ENCODE measurements around the gene GSG1L.

Gene GSG1L

GRCh38 chr16:28063591-28064061 lies at the start of gene GSG1L:
TSS of gene GSG1L (minus strand) at chr16:28063714. CDS start at chr16:28063424, 290 bp downstream.
- no peak for DNase-seq (ENCODE audit: low read depth)

- DNase-seq (ENCODE audit: low read depth), result no peak
Observed at GRCh38 chr16:28112908-28113307, 49.4 kb upstream of the GSG1L start.

- DNase-seq (ENCODE audit: low read depth), result no peak
Observed at GRCh38 chr16:28110977-28111376, 47.5 kb upstream of the GSG1L start.

- no peak for DNase-seq (ENCODE audit: low read depth)
Observed at GRCh38 chr16:28110479-28110878, 47.0 kb upstream of the GSG1L start.

- DNase-seq (ENCODE audit: low read depth), result no peak
Observed at GRCh38 chr16:28110074-28110473, 46.6 kb upstream of the GSG1L start.

- no peak for DNase-seq (ENCODE audit: low read depth)
Observed at GRCh38 chr16:28108590-28109247, 45.2 kb upstream of the GSG1L start.

- no peak for DNase-seq (ENCODE audit: low read depth)
Observed at GRCh38 chr16:28107232-28107631, 43.7 kb upstream of the GSG1L start.

- DNase-seq (ENCODE audit: low read depth), result no peak
Observed at GRCh38 chr16:28106467-28107215, 43.1 kb upstream of the GSG1L start.

- DNase-seq (ENCODE audit: low read depth), result no peak
Observed at GRCh38 chr16:28105954-28106353, 42.4 kb upstream of the GSG1L start.

GRCh38 chr16:28105297-28105696 lies 41.8 kb upstream of the GSG1L start:
- no peak for DNase-seq (ENCODE audit: low read depth)

- DNase-seq (ENCODE audit: low read depth), result no peak
Observed at GRCh38 chr16:28104404-28104803, 40.9 kb upstream of the GSG1L start.

- DNase-seq (ENCODE audit: low read depth), result no peak
Observed at GRCh38 chr16:28103516-28104170, 40.1 kb upstream of the GSG1L start.

GRCh38 chr16:28101533-28101890 lies 38.0 kb upstream of the GSG1L start:
- no peak for DNase-seq (ENCODE audit: low read depth)

GRCh38 chr16:28100810-28101532 lies 37.5 kb upstream of the GSG1L start:
- DNase-seq (ENCODE audit: low read depth), result no peak

- no peak for DNase-seq (ENCODE audit: low read depth)
Observed at GRCh38 chr16:28098959-28099945, 35.7 kb upstream of the GSG1L start.

- no peak for DNase-seq (ENCODE audit: low read depth)
Observed at GRCh38 chr16:28098171-28098958, 34.9 kb upstream of the GSG1L start.

GRCh38 chr16:28096983-28097899 lies 33.7 kb upstream of the GSG1L start:
- no peak for DNase-seq (ENCODE audit: low read depth)

GRCh38 chr16:28093385-28093725 lies 29.8 kb upstream of the GSG1L start:
- no peak for DNase-seq (ENCODE audit: low read depth)

GRCh38 chr16:28092721-28093384 lies 29.3 kb upstream of the GSG1L start:
- no peak for DNase-seq (ENCODE audit: low read depth)
